ENCODE results near the gene TUSC7.

DNA sequence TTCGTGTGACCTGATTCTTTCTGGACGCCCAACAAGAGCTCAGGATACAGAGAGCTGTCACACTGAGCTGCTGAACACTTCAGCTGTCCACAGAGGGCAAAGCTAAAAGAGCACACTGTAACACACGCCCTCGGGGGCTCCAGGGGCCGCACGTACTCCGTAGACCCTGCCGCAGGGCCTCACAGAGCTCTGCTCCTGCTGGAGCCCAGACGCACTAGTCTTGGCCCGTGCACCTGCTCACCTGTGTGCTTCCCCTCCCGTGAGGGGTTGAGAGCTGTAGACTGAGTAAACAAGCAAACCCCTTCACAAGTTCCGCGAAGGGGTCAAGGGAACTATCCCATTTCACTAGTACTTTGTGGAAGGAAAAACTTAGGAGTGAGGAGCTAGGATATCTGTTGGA, 30.7 kb upstream of the TUSC7 start:
- TF ChIP-seq, protein P1, sequence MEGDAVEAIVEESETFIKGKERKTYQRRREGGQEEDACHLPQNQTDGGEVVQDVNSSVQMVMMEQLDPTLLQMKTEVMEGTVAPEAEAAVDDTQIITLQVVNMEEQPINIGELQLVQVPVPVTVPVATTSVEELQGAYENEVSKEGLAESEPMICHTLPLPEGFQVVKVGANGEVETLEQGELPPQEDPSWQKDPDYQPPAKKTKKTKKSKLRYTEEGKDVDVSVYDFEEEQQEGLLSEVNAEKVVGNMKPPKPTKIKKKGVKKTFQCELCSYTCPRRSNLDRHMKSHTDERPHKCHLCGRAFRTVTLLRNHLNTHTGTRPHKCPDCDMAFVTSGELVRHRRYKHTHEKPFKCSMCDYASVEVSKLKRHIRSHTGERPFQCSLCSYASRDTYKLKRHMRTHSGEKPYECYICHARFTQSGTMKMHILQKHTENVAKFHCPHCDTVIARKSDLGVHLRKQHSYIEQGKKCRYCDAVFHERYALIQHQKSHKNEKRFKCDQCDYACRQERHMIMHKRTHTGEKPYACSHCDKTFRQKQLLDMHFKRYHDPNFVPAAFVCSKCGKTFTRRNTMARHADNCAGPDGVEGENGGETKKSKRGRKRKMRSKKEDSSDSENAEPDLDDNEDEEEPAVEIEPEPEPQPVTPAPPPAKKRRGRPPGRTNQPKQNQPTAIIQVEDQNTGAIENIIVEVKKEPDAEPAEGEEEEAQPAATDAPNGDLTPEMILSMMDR (conservative IDR thresholded peaks at IDR 0.05; ENCODE audit: low read length): no peak
- no peak for TF ChIP-seq EZH2phosphoT487 (IDR thresholded peaks at IDR 0.05; ENCODE audit: borderline replicate concordance)
